Glomerular visceral epithelial cell (primary cell): ENCODE results near the gene SFTPA2.
"Not testable (repeated sequence)": the region's sequence is repeated elsewhere in the genome, so short reads cannot be mapped to it uniquely, and the experiment has no call there.

ENCODE experiments used
- DNase-seq: peaks from one replicate; pipeline ENCODE4 v3.0.0-alpha.2; 2016; ENCODE audit errors: extremely low spot score

Gene SFTPA2

DNA sequence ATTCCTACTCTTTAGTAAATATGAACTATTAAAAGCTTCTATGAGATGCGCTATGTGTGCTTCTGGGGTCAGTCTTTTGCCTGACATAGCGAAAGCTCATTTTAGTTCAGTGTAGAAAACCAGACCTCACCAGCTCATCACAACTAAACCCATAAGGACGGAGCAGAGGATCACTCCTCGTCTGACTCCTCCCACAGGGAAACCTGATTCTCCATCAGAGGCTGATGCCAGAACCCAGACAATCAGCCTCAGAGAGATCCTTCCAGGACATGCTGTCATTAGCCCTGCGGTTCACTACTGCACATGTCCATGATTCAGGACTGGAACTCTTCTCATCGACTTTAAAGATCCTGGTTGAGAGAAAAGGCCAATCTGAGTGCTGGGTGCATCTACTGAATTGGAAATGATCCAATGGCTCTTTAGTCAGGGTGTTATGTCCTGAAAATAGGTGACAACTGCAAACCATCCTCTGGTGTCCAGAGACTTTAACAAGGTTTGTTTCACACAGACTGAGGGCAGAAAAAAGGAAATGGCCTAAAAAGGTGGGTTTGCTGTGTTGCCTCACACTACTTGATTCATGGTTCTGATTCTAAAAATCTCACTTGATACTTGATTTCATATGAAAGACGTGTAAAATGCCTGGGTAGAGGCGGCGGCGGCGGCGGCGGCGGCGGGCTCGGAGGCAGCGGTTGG lies 48.2 kb downstream of the SFTPA2 start, which contains the start of gene EIF5AL1:
Gene EIF5AL1, plus strand, starts transcription at position 643 of the 693 bp plus-strand sequence. CDS start 117 bp downstream, outside the sequence.
- DNase-seq, result not testable (repeated sequence)

DNA sequence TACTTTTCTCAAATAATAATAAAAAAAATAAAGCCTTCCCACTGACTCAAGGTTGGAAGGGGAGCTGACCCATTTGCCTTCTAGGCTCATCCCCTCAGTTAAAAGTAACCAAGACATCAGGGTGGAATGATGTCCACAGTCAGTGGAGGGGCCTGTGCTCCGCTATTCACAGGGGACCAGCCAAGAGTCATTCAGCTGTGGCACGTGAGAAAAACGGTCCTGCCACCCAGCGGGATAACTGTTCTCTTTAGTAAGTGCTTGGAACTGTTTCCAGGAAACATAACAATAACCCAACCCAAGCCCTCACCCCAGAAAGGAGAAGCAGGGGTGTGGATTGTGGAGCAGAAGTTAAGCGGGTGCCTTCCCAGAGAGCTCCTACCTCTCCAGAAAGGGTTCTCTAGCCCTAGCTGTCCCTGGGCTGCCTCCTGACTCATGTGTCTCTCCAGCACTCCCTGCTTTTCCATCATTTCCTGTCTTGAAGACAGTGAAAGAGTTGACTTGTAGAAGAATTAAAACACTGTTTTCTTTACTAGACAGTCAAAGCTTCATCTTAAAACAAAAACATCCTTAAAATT lies 50.2 kb downstream of the SFTPA2 start:
- not testable (repeated sequence) for DNase-seq

DNA sequence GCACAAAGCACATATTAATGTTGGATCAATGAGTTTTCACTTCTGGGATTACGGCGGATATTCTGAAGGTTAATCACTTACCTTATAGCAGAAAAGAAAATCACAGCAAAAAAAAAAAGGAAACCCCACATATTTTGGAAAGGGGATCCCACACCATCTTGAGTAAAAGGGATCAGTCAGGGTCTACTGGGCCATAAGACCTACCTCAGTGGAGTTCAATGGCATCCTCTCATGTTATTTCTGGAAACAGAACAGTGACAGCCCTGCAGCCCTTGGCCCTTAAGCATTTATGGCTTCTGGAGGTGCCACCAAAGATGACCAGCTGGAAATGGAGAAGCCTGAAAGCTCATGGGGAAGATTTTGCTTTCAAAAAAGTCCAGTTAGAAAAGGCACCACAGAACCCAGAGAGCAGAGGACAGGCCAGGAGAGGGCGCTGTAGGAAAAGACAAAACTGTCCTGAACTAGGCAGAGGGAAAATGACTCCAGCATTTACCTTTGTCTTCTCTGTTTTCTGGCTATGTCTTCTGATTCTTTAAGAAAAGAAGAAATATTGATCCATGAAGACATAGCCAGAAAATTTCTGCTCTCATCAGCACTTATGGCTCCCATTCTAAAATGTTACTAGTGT lies 50.8 kb downstream of the SFTPA2 start:
- DNase-seq, result not testable (repeated sequence)

DNA sequence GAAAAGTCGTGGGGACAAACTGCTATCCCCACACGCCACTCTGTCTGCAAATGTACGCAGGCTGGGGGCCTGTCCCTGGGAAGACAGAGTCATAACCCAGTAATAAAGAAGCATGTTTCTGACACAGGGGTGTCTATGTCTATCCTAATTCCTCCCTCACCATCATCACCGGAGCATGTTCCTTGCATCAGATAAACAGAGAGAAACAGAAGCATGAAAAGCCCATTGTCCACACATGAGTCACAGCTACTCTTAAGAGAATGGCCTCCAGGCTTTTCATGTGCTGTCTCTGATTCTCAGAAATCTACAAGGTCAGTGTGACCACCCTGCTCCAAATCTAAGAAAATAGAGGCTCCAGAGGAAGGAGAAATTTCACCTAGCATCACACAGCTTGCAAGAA lies 52.0 kb downstream of the SFTPA2 start:
- DNase-seq, result not testable (repeated sequence)

DNA sequence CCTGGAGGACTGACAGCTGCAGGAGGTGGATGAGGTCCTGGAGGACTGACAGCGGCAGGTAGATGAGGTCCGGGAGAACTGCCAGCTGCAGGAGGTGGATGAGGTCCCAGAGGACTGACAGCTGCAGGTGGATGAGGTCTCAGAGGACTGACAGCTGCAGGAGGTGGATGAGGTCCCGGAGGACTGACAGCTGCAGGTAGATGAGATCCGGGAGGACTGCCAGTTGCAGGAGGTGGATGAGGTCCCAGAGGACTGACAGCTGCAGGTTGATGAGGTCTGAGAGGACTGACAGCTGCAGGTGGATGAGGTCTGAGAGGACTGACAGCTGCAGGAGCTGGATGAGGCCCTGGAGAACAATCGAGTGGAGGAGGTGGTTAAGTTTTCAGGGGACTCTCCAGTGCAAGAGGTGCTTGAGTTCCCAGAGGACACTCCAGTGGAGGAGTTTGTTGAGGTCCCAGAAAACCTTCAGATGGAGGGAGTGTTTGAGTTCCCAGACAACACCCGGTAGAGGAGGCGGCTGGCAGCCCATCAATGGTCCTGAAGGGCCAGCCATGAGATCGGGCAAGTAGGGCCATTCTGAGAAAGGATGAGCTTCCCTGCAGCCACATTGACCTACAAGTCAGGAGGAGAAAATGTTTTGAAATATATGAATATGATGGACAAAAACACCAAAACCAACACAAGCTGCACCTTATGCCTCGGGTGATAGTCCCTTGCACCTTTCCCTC lies 52.6 kb downstream of the SFTPA2 start:
- DNase-seq, result no peak
